CD4-positive, alpha-beta T cell treated with Interleukin-4 for 4 hours (primary cell): ENCODE data around the gene ADAMTS17.

Experiments used
- DNase-seq: peaks from one replicate; pipeline ENCODE4 v3.0.0-alpha.2; 2020

The ADAMTS17 gene

GRCh38 chr15:100218434-100218833 is 123.3 kb downstream of the ADAMTS17 start:
- no peak for DNase-seq

- no peak for DNase-seq
These were observed 125.6 kb downstream of the ADAMTS17 start for GRCh38 chr15:100216182-100216581.

GRCh38 chr15:100215843-100216169 is 126.0 kb downstream of the ADAMTS17 start:
- DNase-seq = no peak

- DNase-seq = no peak
These were observed 126.5 kb downstream of the ADAMTS17 start for GRCh38 chr15:100215031-100215842.

GRCh38 chr15:100211855-100212850 is 129.6 kb downstream of the ADAMTS17 start:
- no peak for DNase-seq

GRCh38 chr15:100210338-100210737 is 131.4 kb downstream of the ADAMTS17 start:
- no peak for DNase-seq

GRCh38 chr15:100208921-100209603 is 132.7 kb downstream of the ADAMTS17 start:
- no peak for DNase-seq

GRCh38 chr15:100207053-100207452 is 134.7 kb downstream of the ADAMTS17 start:
- no peak for DNase-seq

GRCh38 chr15:100206643-100207042 is 135.1 kb downstream of the ADAMTS17 start:
- DNase-seq = no peak

GRCh38 chr15:100205549-100206295 is 136.1 kb downstream of the ADAMTS17 start:
- no peak for DNase-seq

- no peak for DNase-seq
These were observed 137.0 kb downstream of the ADAMTS17 start for GRCh38 chr15:100204771-100205170.

GRCh38 chr15:100204211-100204610 is 137.6 kb downstream of the ADAMTS17 start:
- no peak for DNase-seq

- no peak for DNase-seq
These were observed 139.3 kb downstream of the ADAMTS17 start for GRCh38 chr15:100202309-100202960.

- no peak for DNase-seq
These were observed 140.1 kb downstream of the ADAMTS17 start for GRCh38 chr15:100201376-100202280.

- no peak for DNase-seq
These were observed 141.4 kb downstream of the ADAMTS17 start for GRCh38 chr15:100200287-100200880.

- no peak for DNase-seq
These were observed 142.0 kb downstream of the ADAMTS17 start for GRCh38 chr15:100199711-100200286.

- DNase-seq = no peak
These were observed 143.3 kb downstream of the ADAMTS17 start for GRCh38 chr15:100198442-100198841.

- DNase-seq = no peak
These were observed 145.3 kb downstream of the ADAMTS17 start for GRCh38 chr15:100196326-100197058.

- no peak for DNase-seq
These were observed 146.8 kb downstream of the ADAMTS17 start for GRCh38 chr15:100194996-100195395.
